RPMI8226 (cell line): ENCODE data around the gene FLII.
"Not testable (repeated sequence)": the region's sequence is repeated elsewhere in the genome, so short reads cannot be mapped to it uniquely, and the experiment has no call there.

ENCODE experiments used
- DNase-seq: peaks from one replicate; pipeline ENCODE4 v3.0.0-alpha.2; 2015

Gene FLII

DNA sequence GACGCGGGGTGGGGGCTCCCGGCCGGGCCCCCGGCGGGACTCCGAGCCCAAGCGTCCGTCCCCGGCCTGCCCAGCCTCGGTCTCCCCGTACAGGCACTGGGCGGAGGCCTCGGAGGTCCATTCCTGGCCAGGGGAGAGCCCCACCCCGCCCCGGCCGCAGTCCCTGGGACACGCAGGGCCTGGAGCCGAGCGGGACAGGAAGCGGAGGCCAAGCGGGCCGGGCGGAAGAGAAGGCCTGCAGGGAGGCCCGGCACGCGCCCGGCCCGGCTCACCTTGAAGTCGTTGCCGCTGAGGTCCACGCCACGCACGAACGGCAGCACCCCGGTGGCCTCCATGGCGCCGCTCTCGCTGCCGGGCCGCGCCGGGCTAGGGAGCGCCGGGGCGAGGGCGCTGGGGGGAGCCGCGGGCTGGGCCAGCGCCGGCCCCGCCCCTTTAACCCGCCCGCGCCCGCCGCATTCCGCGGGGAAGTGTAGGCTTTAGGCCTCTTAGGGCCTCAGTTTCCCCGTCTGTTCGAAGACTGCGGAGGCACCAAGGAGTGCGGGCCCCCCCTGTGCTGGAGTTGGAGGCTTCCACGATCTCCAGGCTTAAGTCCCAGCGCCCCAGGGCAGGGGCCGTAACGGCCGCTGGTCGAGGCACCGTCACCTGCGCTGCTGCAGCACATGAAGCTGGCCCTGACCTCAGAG, at the start of gene FLII:
Gene FLII, minus strand, starts transcription at position 383 of the 683 bp plus-strand sequence. Its CDS starts 48 bp downstream, at position 335.
- DNase-seq, result peak; percentile 76

DNA sequence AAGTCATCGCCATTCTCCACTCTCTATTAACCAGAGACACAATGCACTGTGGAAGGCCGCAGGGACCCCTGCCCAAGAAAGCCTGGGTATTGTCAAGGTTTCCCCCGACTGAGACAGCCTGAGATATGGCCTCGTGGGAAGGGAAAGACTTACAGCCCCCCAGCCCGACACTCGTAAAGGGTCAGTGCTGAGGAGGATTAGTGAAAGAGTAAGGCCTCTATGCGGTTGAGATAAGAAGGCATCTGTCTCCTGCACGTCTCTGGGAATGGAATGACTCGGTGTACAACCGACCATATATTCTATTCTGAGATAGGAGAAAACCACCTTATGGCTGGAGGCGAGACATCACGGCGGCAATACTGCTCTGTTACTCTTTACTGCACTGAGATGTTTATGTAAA, 44.7 kb upstream of the FLII start:
- DNase-seq, result not testable (repeated sequence)

DNA sequence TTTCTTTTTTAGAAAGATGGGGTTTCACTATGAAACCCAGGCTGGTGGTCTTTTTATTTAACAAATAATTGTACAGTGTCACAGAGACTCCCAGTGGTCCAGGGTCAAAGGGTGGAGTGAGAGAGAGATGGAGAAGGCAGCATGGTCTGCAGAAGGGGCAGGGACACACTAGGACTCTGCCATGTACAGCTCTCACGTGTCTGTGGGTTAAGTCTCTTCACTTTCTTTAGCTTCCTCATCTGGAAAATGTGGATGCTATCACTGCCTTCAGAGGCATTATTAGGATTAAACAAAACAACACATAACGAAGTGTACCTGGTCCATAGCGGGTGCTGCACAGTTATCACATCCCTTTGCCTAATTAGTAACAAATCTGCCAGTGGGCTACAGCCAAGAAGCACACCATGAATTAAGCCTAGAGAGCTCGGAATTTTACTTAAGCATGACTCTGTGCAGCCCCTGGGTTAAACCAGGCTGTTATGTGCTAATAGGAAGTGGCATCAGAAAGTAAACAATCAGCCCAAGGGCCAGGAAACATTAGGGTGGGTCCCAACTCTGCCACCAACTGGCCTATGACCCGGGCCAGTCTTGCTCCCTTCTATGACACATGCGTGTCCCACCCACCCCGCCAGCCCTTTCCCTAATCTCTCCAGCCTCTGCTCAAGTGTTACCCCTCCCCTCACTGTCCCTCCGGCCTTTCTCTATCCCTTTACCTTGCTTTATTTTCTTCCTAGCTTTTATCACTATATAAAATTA, 42.4 kb upstream of the FLII start:
- DNase-seq, result no peak

DNA sequence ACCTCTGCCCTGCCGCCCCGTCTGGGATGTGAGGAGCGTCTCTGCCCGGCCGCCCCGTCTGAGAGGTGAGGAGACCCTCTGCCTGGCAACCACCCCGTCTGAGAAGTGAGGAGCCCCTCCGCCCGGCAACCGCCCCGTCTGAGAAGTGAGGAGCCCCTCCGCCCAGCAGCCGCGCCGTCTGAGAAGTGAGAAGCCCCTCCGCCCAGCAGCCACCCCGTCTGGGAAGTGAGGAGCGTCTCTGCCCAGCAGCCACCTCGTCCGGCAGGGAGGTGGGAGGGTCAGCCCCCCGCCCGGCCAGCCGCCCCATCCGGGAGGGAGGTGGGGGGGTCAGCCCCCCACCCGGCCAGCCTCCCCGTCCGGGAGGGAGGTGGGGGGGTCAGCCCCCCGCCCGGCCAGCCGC, 39.5 kb upstream of the FLII start:
- not testable (repeated sequence) for DNase-seq

DNA sequence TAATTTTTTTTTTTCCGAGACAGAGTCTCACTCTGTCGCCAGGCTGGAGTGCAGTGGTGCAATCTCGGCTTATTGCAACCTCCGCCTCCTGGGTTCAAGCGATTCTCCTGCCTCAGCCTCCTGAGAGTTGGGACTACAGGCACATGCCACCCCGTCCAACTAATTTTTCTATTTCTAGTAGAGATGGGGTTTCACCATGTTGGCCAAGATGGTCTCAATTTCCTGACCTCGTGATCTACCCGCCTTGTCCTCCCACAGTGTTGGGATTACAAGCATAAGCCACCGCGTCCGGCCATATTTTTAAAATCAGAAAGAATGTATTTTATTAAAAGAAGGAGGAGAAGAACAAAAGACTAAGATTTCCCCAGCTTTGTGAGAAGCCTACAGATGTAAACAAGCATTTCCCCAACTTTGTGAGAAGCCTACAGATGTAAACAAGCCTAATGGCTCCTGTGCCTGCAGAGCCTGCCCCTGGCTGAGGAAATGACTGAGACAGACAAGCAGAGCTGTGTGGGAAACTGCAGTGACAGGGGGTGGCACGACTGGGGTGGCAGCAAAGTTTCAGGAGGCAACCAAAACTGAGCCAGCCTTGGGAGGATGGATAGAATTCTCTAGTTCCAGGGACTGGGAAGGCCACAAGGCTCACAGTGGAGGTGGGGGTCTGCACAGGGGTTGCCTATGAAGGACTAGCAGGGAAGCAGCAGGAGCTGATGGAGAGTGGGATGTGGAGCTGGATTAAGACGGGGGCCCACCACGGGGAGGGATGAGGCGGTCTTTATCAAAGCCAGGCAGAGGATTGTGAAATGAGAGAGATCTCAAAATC, 33.4 kb upstream of the FLII start:
- DNase-seq, result no peak

DNA sequence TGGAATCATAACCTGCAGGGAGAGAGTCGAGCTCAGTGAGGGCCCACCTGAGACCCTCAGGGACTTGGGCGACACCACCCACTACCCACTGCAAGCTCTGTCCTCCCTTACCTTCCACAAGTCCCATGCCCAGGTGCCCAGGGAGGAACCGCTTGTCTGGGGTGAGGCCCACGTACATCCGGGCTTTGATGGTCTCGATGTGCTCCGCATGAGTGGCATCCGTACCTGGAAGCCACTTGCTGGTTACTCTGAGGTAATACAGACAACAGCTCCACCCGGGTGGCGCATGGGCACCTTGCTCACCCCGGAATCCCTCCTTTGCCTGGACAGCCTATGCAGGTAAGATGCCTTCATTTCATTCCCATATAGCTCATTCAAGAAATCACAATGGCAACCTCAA, 26.8 kb upstream of the FLII start:
- DNase-seq, result no peak

DNA sequence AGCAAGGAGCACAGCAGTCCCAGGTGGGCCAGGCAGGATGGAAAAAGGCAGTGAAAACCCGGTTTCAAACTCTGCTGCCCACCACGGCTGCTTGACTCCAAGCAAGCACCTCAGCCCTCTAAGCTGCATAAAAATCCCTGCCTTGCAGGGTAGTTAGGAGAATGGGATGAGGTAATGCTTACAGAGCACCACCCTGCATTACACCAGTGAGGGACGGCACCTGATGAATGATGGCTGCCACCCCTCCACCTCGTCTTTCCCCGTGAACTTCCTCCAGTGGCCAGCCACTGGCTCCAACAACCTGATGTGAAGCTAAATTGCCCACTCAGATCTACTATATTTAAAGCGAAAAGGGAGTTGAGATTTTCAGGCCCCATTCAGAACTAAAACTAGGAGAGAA, 23.2 kb upstream of the FLII start:
- DNase-seq, result no peak

DNA sequence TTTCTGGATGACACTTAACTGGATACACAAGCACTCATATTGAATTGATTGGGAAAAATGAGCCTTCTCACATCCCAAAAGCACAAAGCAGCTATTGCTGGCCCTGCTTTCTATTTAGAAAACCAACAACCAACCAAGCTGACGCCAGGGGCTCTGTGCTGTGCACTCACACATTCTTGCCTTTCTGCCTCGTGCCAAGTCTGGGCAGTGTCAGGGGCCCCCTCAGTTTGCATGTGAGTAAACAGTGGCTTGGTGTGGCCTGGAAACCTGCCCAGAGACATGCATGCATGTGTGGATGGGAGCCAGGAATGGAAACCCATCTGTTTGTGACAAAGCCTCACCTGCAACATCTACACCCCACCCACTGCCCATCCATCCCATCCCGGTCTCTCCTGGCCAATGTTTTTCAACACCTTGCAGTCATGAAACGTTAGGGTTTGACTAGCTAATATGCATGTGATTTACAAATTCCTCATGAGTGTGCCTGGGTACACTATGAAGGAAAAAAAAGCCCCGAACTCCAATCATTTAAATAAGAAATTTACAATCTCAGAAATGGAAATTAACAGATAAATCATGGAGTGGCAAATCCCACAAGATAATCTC, 22.3 kb upstream of the FLII start:
- DNase-seq, result no peak

DNA sequence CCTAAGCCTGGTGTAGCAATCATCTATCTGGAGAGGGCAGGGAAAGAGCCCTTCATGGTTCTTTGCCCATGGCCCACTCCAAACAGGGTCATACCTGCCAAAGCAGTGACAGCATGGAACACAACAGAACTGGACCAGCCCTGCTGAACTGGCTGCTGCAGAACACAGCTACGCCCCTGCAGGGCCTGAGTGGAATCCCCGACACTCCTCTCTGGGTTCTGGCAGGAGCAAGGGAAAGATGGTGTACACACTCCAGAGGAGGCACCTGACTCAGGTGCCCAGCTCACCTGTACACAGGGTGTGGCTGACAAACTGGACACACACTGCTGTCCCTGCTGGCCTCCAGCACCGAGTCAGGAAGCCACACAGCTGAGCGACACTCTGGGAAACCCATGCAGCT, 21.7 kb upstream of the FLII start:
- no peak for DNase-seq

DNA sequence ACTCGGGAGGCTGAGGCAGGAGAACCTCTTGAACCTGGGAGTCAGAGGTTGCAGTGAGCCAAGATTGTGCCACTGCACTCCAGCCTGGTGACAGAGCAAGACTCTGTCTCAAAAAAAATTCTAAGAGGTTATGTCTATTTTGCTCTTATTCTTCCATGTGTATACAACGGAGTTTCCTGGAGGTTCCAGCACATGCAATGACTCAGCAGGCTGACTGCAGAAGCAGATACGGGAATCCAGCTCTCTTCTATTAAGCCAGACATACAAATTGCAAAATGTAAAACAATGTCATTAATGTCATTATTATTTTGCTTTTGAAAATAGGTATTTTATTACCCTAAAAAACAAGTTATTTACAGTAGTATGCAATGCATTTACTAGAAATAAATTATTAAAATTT, 20.3 kb upstream of the FLII start:
- no peak for DNase-seq

DNA sequence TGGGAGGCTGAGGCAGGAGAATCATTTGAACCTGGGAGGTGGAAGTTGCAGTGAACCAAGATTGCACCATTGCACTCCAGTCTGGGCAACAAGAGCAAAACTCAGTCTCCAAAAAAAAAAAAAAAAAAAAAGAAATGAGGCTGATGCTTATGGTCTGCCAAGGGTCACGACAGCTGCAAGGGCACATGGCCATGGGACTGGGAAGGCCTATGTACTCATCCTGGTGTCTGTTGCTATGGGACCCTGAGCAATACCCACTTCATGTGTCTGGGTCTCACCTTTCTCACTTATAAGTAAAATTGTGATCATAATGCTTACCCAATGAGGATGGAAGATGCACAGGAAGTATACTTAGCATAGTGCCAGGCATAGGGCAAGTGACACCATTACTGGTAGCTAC, 18.5 kb upstream of the FLII start:
- DNase-seq, result no peak

DNA sequence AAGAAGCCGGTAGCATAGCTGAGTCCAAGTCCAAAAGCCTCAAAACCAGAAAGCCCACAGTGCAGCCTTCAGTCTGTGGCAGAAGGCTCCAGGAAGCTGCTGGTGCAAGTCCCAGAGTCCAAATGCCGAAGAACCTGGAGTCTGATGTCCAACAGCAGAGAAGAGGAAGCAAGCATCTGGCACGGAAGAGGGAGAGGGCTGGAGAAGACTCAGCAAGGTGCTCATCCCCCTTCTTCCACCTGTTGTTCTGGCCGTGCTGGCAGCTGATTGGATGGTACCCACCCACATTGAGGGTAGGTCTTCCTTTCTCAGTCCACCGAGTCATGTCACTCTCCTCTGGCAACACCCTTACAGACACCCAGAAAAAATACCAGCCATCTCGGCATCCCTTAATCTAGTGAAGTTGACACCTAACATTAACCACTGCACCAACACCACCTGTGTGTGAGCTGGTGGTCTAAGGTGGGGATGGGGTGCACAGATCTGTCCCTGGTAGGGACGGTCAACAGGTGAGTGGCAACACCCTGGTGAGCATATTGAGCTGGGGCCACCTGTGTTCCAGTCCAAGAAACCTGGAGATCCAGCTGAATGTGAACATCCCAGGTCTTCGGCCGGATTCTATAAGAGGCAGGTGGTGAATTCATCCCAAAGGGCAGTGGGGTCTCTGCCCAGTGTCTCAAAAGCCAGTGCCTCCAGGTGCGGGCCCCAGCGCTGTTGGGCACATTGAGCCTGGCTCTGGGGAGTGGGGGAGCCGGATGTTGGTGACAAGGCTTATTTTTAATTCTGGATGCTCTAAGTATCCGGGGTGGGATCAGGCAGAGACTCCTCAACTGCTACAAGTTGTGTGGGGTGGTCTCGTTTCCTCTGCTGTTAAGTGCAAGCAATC, 11.8 kb upstream of the FLII start:
- DNase-seq, result no peak

DNA sequence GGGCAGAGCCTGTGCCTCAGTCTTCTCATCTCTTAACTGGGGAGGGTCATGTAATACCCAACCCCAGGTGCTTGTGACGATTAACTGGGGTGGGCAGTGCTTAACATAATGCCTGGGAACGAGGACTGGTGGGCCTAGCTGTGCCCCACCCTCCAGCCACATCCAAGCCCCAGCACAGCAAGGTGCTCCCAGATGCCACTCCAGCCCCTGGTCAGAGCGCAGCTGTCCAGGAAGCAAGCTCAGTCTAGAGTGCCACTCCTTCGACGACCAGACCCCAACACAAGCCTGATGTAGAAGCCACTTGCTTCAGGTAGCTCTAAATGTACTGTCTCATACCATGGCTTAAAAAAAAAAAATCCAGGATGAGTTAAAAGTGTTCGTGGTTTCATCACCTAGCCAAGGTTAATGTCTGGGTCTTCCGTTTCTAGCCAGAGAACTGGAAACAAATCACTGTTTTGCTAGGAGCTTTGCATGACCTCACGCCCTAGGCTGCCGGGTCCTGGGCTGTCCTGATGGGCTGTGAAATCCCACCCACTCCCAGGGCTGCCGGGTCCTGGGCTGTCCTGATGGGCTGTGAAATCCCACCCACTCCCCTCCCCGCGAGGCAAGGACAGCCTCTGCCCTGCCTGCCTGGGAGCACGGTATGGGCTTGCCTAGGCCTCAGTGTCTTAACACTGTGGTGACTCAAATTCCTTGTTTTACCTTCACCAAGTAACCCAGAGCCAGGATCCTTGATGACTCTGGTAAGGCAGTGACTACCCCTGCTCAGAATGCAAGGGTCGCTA, 9.6 kb upstream of the FLII start:
- DNase-seq, result no peak

DNA sequence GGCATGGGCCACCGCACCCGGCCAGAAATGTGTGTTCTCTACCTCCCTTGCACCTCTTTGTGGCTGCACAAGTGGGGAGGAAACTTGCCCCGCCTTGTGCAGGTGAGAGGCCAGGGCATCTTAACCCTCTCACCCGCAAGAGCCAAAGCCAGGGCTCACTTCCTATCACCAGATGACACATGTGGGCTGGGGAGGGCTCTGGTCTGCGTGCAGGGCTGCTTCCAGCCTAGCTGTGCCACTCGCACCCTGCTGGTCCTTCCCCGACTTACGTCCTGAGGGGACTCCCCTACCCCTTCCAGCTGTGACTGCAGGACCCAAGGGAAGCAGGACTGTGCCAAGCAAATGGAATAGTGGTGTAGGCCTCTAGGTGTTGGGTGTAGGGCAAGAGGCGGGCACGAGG, 8.8 kb upstream of the FLII start:
- DNase-seq, result no peak

DNA sequence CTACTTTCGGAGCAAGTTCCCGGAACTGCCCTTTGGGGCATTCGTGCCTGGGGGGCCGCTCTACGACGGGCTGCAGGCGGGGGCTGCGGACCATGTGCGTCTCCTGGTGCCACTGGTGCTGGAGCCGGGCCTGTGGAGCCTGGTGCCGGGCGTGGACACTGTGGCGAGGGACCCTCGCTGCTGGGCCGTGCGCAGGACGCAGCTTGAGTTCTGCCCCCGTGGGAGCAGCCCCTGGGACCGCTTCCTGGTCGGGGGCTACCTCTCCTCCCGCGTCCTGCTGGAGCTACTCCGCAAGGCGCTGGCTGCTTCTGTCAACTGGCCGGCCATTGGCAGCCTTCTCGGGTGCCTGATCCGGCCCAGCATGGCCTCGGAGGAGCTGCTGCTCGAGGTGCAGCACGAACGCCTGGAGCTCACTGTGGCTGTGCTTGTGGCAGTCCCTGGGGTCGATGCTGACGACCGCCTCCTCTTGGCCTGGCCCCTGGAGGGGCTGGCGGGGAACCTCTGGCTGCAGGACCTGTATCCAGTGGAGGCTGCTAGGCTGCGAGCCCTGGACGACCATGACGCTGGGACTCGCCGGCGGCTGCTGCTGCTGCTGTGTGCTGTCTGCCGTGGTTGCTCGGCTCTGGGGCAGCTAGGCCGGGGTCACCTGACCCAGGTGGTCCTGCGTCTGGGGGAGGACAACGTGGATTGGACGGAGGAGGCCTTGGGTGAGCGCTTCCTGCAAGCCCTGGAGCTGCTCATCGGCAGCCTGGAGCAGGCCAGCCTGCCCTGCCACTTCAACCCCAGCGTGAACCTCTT, 5.5 kb upstream of the FLII start:
- DNase-seq, result no peak

DNA sequence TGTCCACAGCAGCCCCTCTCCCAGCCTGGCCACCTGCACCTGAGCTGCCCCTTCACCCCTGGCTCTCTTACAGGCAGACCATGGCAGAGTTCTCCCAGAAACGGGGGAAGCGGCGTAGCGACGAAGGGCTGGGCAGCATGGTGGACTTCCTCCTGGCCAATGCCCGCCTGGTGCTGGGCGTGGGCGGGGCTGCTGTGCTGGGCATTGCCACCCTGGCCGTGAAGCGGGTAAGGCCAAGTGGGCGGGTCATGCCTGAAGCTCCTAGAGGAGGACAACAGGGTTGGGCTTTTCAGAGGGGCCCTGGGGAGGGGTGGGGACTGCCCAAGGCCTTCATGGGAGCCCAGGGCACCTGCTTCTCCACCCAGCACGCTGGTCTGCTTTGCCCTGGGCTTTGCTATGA, 4.1 kb upstream of the FLII start:
- no peak for DNase-seq

DNA sequence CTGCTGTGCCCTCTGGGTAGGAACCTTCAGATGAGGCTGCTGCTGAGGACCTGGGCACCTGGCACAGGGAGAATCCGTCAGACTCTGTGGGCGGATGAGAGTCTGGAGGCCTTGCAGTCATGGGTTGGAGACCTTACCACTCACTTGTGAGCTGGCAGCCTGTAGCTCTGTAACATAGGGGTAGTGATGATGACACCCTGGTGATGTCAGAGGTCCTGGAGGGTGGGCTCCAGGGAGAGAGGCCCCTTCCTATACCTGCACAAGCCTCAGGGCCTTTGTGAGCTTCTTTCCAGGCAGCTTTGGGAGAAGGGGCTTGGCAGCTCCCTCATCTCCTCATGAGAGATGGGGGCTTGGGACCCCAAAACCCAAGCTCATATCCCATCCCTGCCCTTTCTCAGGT, 3.6 kb upstream of the FLII start:
- no peak for DNase-seq

DNA sequence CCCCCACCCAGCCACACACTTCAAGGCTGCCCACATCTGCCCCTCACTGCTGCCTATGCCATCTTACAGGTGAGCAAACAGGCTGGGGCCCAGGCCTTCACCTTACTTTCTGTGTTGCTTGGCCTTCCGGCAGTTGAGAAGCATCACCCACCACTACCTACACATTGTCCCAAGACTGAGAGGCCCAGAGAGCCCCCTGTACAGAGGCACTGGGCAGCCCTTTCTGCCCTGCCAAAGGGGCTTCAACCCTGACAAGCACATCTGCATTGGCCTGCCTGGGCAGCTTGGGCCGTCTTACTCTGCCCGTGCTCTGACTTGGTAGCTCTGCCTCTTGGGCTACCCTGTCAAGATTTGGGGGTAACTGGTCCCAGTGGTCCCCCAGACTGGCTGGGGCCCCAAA, 3.1 kb upstream of the FLII start:
- no peak for DNase-seq

DNA sequence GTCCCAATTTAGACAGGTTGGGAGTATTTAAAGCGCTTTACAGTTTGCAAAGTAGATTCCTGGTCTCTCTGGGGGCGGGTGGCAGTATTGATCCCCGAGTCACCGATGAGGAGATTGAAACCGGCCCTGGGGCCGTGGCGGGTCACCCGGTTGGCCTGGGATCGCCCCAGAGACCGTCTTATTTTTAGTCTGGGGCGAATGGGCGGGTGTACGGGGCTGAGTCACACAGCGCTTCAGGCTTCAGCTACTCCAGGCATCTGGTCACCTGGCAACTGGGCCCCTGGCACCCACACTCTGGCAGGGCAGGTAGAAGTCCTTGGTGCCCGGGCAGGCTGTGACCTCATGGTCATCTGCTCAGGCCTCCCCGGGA, 2.6 kb upstream of the FLII start:
- DNase-seq, result peak; percentile 76

DNA sequence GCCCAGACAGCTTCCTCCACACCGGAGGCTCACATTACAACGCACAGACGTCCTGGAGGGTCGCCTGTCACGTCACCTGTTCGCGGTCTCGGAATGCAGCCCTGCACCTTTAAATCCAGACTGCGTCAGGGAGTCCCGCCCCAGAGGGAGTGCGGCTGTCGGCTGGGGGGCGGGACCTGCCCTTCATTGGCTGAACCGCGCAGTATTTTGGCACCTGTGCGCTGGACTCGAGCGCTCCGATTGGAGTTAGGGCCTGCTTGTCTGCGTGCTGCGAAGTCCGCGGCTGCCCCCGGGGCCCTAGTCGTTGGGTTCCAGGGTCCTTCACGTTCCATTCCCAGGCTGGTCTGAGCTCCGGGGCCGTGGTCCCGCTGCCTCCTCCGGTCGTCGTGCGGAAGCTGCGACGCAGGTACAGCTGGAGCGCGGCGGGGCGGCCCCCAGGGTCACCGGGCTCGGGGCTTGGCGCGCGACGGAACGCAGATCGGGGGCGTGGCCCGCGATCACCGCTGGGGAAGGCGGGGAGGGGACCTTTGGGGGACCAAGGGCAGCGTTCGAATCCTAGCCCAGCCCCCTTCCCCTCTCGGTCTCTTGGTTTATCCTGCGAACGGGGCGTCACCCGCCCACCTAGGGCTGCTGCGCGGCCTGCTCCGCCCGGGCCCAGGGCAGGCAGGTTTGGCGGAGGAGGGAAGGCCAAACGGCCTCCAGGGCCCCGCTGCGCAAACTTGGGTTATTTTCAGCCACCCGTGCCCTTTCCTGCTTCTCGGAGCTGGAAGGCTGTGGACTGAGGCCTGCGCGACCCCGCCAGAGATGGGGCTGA, 2.0 kb upstream of the FLII start, which contains the start of gene MIEF2:
Gene MIEF2, plus strand, starts transcription at position 331 of the 814 bp plus-strand sequence. CDS start 2,059 bp downstream, outside the sequence.
- peak; percentile 98 for DNase-seq
